Bronchial epithelial cell (primary cell): Measurements from ENCODE around the gene TST. TPM values are rescaled to one million over a fixed set of nuclear protein-coding genes. Genes with fewer than 3 reads are reported as not detected.

Source experiments
- DNase-seq: peaks from one replicate; pipeline ENCODE4 v3.0.0-alpha.2; 2010; ENCODE audit warnings: low read depth
- FAIRE-seq: peaks from 2 replicates; lab custom pipeline; 2011; peaks lifted over from hg19 to GRCh38; lab: Jason Lieb, UNC
- H3K27me3 ChIP-seq: 2 replicates; pipeline ENCODE4 v1.5.1; 2011; ENCODE audit warnings: low read length; ENCODE audit not compliant: control insufficient read depth, insufficient read depth
- H3K36me3 ChIP-seq: 2 replicates; pipeline ENCODE4 v1.5.1; 2011; ENCODE audit warnings: low read length; ENCODE audit not compliant: control insufficient read depth, insufficient read depth
- H3K4me3 ChIP-seq: 2 replicates; pipeline ENCODE4 v1.5.1; 2011; ENCODE audit warnings: mild to moderate bottlenecking, low read depth, low read length, control low read depth
- total RNA-seq: library from RNA; depleted of rRNA; stranded (reverse); fragments of >200 nt; gene quantifications from 2 replicates; pipeline ENCODE4 v1.2.1, GENCODE V29; 2014
- TF ChIP-seq, protein P1 (sequence below): IDR thresholded peaks from 2 replicates; pipeline ENCODE4 v1.5.1; 2011; ENCODE audit warnings: mild to moderate bottlenecking, moderate library complexity, low read length, control low read depth, inconsistent platforms; ENCODE audit not compliant: insufficient read depth, severe bottlenecking

Gene TST
- total RNA-seq, 1 donor from 2014 or later: 45.8 TPM

DNA sequence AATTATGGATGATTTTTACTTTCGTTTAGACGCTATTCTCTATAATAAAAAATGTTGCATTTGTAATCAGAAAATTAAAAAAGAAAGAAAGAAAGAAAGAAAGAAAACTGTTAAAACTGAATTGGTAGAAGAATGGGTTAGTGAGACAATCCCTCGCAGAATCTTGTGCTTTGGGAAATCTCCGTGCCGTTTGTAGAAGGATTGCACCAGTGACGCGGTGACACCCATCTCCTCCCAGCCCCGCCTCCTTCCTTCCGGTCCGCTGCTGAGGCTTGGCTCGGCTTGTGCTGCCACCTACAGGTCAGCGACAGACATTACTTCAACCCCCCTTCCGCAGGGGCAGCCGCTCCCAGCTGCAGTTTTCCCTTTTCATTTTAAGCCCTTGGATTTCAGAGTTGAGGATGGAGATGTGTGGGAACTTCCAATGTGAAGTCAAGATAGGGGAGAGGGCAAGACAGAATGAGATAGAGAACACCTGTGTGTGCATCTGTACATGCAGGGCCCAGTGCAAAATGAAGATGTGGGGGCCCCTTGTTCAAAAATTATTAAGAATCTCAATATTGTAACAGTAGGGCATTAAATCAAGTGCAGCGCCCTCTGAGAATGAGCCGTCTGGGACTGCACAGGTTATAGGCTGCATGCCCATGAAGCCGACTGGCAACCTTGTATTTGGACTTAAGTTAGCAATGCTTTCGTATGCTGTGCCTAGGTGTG, 41.1 kb downstream of the TST start:
- H3K36me3 ChIP-seq: no peaks in the 10 kb centered on the region
- FAIRE-seq (no peak), DNase-seq (peak; percentile 68)
- H3K4me3 ChIP-seq: peak overlapping the region; percentile 4
- TF ChIP-seq, protein P1, sequence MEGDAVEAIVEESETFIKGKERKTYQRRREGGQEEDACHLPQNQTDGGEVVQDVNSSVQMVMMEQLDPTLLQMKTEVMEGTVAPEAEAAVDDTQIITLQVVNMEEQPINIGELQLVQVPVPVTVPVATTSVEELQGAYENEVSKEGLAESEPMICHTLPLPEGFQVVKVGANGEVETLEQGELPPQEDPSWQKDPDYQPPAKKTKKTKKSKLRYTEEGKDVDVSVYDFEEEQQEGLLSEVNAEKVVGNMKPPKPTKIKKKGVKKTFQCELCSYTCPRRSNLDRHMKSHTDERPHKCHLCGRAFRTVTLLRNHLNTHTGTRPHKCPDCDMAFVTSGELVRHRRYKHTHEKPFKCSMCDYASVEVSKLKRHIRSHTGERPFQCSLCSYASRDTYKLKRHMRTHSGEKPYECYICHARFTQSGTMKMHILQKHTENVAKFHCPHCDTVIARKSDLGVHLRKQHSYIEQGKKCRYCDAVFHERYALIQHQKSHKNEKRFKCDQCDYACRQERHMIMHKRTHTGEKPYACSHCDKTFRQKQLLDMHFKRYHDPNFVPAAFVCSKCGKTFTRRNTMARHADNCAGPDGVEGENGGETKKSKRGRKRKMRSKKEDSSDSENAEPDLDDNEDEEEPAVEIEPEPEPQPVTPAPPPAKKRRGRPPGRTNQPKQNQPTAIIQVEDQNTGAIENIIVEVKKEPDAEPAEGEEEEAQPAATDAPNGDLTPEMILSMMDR: peak; percentile 85
- H3K27me3 ChIP-seq: peaks cover 2% of the 10 kb centered on the region

GRCh38 chr22:36977401-36977861, 41.8 kb downstream of the TST start:
- TF ChIP-seq, protein P1: peak; percentile 52
- peak overlapping the region; percentile 4 for H3K4me3 ChIP-seq
- H3K27me3 ChIP-seq: peaks cover 2% of the 10 kb centered on the region
- DNase-seq (peak; percentile 8), FAIRE-seq (no peak)
- H3K36me3 ChIP-seq: no peaks in the 10 kb centered on the region

DNA sequence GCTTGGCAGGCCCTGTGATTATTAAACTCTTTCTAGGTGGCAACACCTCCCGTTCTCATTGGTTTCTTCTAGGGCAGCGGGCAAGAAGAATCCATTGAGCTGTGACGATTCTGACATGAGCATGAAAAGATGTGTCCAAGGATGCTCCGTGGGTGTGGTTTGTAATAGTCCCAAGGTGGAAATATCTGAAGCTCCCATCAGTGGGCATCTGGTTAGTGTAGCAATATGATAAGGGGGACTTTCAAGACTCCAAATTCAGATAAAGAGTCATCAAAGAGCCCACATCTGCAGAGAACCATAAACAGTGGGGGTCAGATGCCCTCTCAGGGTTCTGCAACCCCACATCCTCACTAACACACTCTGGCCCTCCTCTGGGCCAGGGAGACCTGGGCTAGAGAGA, 42.6 kb downstream of the TST start:
- DNase-seq: no peak
- Histone ChIP-seq H3K36me3 (no peaks in the 10 kb centered on the region), H3K4me3 (no peak overlapping the region), H3K27me3 (peaks cover 2% of the 10 kb centered on the region)
- TF ChIP-seq, protein P1: no peak
- no peak for FAIRE-seq

- no peaks in the 10 kb centered on the region for H3K27me3 ChIP-seq
- peak; percentile 15 for DNase-seq
- H3K36me3 ChIP-seq: no peaks in the 10 kb centered on the region
- TF ChIP-seq, protein P1: no peak
- no peak overlapping the region for H3K4me3 ChIP-seq
- no peak for FAIRE-seq
These were observed 47.7 kb downstream of the TST start for GRCh38 chr22:36971341-36972125.

DNA sequence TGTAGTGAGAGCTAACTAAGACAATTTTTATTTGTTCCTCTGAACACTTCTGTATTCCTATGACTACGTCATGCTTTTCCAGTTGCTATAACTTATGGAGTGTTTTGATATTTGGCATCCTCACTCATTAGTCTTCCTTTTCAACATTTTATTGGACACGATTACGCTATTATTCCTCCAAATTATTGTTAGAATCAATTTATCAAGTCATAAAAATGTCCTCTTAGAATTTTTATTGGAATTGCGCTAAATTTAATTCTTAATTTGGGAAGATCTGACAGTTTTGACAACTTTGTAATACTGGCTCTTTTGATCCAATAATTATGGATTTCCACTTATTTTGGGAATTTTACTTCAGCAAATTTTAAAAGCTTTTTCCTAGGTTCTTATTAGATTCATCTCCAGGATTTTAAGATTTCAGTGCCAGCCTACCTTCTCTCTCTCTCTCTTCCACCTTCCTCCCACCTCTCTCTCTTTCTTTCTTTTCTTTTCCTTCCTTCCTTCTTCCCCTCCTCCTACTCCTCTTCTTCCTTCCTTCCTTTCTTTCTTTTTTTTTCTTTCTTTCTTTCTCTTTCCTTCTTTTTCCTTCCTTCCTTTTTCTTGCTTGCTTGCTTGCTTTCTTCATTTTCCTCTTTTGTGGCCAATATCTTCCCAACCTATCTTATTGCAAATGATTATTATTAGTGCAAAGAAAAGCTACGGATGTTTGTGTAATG, 50.8 kb downstream of the TST start:
- H3K4me3 ChIP-seq: no peak overlapping the region
- FAIRE-seq: no peak

More for the DNA sequence above, 50.8 kb downstream of the TST start:
- DNase-seq: no peak
- Histone ChIP-seq H3K27me3 (no peaks in the 10 kb centered on the region), H3K36me3 (no peaks in the 10 kb centered on the region)
- TF ChIP-seq, protein P1: no peak
